Gastroesophageal sphincter (tissue), 3 donors: ENCODE results near the gene TNFRSF19.

Experiments
- EP300 ChIP-seq: sonication (generic); formaldehyde crosslinking; IDR thresholded peaks from one replicate; pipeline ENCODE4 v1.6.1; 2017; ENCODE audit warnings: antibody characterized with exemption, mild to moderate bottlenecking
- POLR2A ChIP-seq, 2 donors: fragments of 450-650 bp; IDR thresholded peaks; one replicate each; pipeline ENCODE4 v1.6.1; 2017; ENCODE audit warnings: antibody characterized with exemption in 2 of 2, mild to moderate bottlenecking in 2 of 2, moderate library complexity in 1 of 2
- POLR2AphosphoS5 ChIP-seq: sonication (generic); formaldehyde crosslinking; IDR thresholded peaks from one replicate; pipeline ENCODE4 v1.6.1; 2017; ENCODE audit warnings: antibody characterized with exemption
- TF ChIP-seq, protein P1 (sequence below), 4 experiments: fragments of 200-600 bp in 2 of 4; fragments of 450-650 bp in 2 of 4; sonication (generic) in 1 of 4; IDR thresholded peaks; one replicate each; pipeline ENCODE4 v1.5.1; 2017 to 2019; ENCODE audit warnings: antibody characterized with exemption in 4 of 4, mild to moderate bottlenecking in 2 of 4, moderate library complexity in 2 of 4

DNA sequence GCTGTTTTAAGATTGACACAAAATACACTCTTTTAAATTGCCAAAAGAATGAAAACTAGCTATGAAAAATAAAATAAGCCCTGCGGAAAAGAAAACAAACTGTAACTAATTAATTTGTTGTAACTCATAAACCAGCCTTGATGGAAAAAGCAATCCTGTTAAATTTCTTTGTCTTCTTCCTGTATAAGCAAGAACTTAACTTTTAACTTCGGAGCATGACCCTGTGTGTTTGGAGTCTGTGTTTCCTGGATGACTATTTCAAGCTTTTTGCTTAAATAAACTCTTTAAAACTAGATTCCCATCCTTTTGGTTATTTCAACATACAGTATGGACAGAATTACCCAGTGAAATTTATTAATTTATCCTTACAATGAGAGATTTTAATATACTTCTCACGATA, 122.6 kb downstream of the TNFRSF19 start:
- TF ChIP-seq, protein P1, sequence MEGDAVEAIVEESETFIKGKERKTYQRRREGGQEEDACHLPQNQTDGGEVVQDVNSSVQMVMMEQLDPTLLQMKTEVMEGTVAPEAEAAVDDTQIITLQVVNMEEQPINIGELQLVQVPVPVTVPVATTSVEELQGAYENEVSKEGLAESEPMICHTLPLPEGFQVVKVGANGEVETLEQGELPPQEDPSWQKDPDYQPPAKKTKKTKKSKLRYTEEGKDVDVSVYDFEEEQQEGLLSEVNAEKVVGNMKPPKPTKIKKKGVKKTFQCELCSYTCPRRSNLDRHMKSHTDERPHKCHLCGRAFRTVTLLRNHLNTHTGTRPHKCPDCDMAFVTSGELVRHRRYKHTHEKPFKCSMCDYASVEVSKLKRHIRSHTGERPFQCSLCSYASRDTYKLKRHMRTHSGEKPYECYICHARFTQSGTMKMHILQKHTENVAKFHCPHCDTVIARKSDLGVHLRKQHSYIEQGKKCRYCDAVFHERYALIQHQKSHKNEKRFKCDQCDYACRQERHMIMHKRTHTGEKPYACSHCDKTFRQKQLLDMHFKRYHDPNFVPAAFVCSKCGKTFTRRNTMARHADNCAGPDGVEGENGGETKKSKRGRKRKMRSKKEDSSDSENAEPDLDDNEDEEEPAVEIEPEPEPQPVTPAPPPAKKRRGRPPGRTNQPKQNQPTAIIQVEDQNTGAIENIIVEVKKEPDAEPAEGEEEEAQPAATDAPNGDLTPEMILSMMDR (IDR thresholded peaks at IDR 0.05), result no peak
- TF ChIP-seq POLR2A (IDR thresholded peaks at IDR 0.05), result no peak
- TF ChIP-seq POLR2AphosphoS5, result no peak
- no peak for TF ChIP-seq EP300
